Measurements from ENCODE around the gene KMT5C.

The KMT5C gene

GRCh38 chr19:55385724-55386492, 46.2 kb downstream of the KMT5C start, which contains the start of gene RPL28:
Gene RPL28 (plus strand): TSS chr19:55385932. CDS start chr19:55386358, 426 bp downstream.
- DNase-seq (ENCODE audit: low read depth in 2 of 2): peak; percentile 96 to 97

GRCh38 chr19:55386493-55386971, 46.9 kb downstream of the KMT5C start:
- no peak for DNase-seq (ENCODE audit: low read depth in 2 of 2)

- DNase-seq (ENCODE audit: low read depth in 2 of 2): no peak
Observed at GRCh38 chr19:55387736-55388497, 48.2 kb downstream of the KMT5C start.

- DNase-seq (ENCODE audit: low read depth in 2 of 2): no peak
Observed at GRCh38 chr19:55389386-55390317, 50.0 kb downstream of the KMT5C start.

GRCh38 chr19:55390461-55390880, 50.8 kb downstream of the KMT5C start:
- no peak for DNase-seq (ENCODE audit: low read depth in 2 of 2)

- no peak for DNase-seq (ENCODE audit: low read depth in 2 of 2)
Observed at GRCh38 chr19:55391191-55391670, 51.6 kb downstream of the KMT5C start.

- DNase-seq (ENCODE audit: low read depth in 2 of 2): no peak
Observed at GRCh38 chr19:55391702-55392615, 52.3 kb downstream of the KMT5C start.

GRCh38 chr19:55392820-55393761, 53.4 kb downstream of the KMT5C start:
- DNase-seq (ENCODE audit: low read depth in 2 of 2): no peak

Measured in stimulated activated CD4-positive, alpha-beta T cell treated with anti-CD3 and anti-CD28 coated beads, Interleukin-15, amount 100 ng/mL, for 48 hours (primary cell).